GM12892 (cell line): ENCODE measurements around the gene CHST13.

Experiments used
- POLR2A ChIP-seq: IDR thresholded peaks from 2 replicates; pipeline ENCODE4 v1.6.1; 2011; ENCODE audit warnings: low read depth, low read length, control low read depth
- POLR2AphosphoS5 ChIP-seq: IDR thresholded peaks from 2 replicates; pipeline ENCODE4 v1.6.1; 2011; ENCODE audit warnings: low read depth, low read length, control low read depth

- TF ChIP-seq POLR2A = no peak
- TF ChIP-seq POLR2AphosphoS5 = no peak
Measured at GRCh38 chr3:126538966-126539365, 15.0 kb downstream of the CHST13 start.
